Brain microvascular endothelial cell (primary cell): ENCODE results near the gene RAPGEF2.

ENCODE experiments used
- DNase-seq: peaks from one replicate; pipeline ENCODE4 v3.0.0-alpha.2; 2020
- H3K27ac ChIP-seq: fragments of 250-450 bp; sonication (Bioruptor Pico); 2 replicates; pipeline ENCODE4 v1.5.1; 2020; ENCODE audit warnings: mild to moderate bottlenecking, moderate library complexity
- H3K27me3 ChIP-seq: fragments of 250-450 bp; sonication (Bioruptor Pico); replicated peaks from 2 replicates; pipeline ENCODE4 v1.5.1; 2020; ENCODE audit warnings: mild to moderate bottlenecking
- H3K36me3 ChIP-seq: fragments of 250-450 bp; sonication (Bioruptor Pico); replicated peaks from 2 replicates; pipeline ENCODE4 v1.5.1; 2020; ENCODE audit warnings: mild to moderate bottlenecking
- H3K4me3 ChIP-seq: 2 replicates; pipeline ENCODE4 v1.5.1; 2011; ENCODE audit warnings: low read depth, mild to moderate bottlenecking, control low read depth, low read length, moderate library complexity
- CTCF ChIP-seq: IDR thresholded peaks from 2 replicates; pipeline ENCODE4 v1.5.1; 2011; ENCODE audit warnings: low read depth, mild to moderate bottlenecking, moderate library complexity, low read length, control low read depth, inconsistent platforms; ENCODE audit errors: missing control alignments
- in situ Hi-C: cut with HindIII; loops from 2 replicates; pipeline ENCODE4 v1.10.0; 2017; ENCODE audit warnings: low sequenced_read_pairs, low pct_ligation_motif_present

Gene RAPGEF2

GRCh38 chr4:159271856-159272255, 169.0 kb downstream of the RAPGEF2 start:
- H3K27me3 ChIP-seq: no peaks in the 10 kb centered on the region
- no peaks in the 10 kb centered on the region for H3K36me3 ChIP-seq
- H3K4me3 ChIP-seq: no peak overlapping the region
- DNase-seq: no peak
- H3K27ac ChIP-seq: no peak overlapping the region
- TF ChIP-seq CTCF: no peak
- in situ Hi-C loops: no loop called here

GRCh38 chr4:159272273-159273140, 169.6 kb downstream of the RAPGEF2 start:
- Histone ChIP-seq H3K27me3 (no peaks in the 10 kb centered on the region), H3K27ac (no peak overlapping the region), H3K4me3 (no peak overlapping the region), H3K36me3 (no peaks in the 10 kb centered on the region)
- TF ChIP-seq CTCF: no peak
- in situ Hi-C loops: no loop called here
- DNase-seq: no peak

GRCh38 chr4:159273141-159273438, 170.2 kb downstream of the RAPGEF2 start:
- in situ Hi-C loops: no loop called here
- DNase-seq: no peak
- Histone ChIP-seq H3K4me3 (no peak overlapping the region), H3K27ac (no peak overlapping the region), H3K36me3 (no peaks in the 10 kb centered on the region), H3K27me3 (no peaks in the 10 kb centered on the region)
- TF ChIP-seq CTCF: no peak

GRCh38 chr4:159273841-159274240, 171.0 kb downstream of the RAPGEF2 start:
- no peak for TF ChIP-seq CTCF
- Histone ChIP-seq H3K27me3 (no peaks in the 10 kb centered on the region), H3K27ac (peak overlapping the region; percentile 18), H3K36me3 (no peaks in the 10 kb centered on the region), H3K4me3 (no peak overlapping the region)
- DNase-seq: no peak
- in situ Hi-C loops: no loop called here

- in situ Hi-C loops: no loop called here
- Histone ChIP-seq H3K27ac (no peak overlapping the region), H3K27me3 (no peaks in the 10 kb centered on the region), H3K4me3 (no peak overlapping the region), H3K36me3 (no peaks in the 10 kb centered on the region)
- no peak for DNase-seq
- TF ChIP-seq CTCF: no peak
Measured at GRCh38 chr4:159278399-159278798, 175.5 kb downstream of the RAPGEF2 start.

GRCh38 chr4:159279084-159279483, 176.2 kb downstream of the RAPGEF2 start:
- in situ Hi-C loops: no loop called here
- Histone ChIP-seq H3K4me3 (no peak overlapping the region), H3K27me3 (no peaks in the 10 kb centered on the region), H3K36me3 (no peaks in the 10 kb centered on the region), H3K27ac (no peak overlapping the region)
- TF ChIP-seq CTCF: no peak
- DNase-seq: no peak
